Upper lobe of left lung (tissue), 4 donors: Measurements from ENCODE around the gene PDE4D.

Experiments
- CTCF ChIP-seq, 6 experiments: fragments of 450-650 bp in 4 of 6; fragments of 200-600 bp in 2 of 6; sonication (generic) in 2 of 6; IDR thresholded peaks; one replicate each; pipeline ENCODE4 v1.5.1; 2016 to 2019; ENCODE audit warnings: antibody characterized with exemption in 6 of 6
- EP300 ChIP-seq, 4 donors: sonication (generic); formaldehyde crosslinking; IDR thresholded peaks; one replicate each; pipeline ENCODE4 v1.5.1; 2017; ENCODE audit warnings: antibody characterized with exemption in 4 of 4, control low read depth in 2 of 4
- POLR2A ChIP-seq, 4 donors: fragments of 450-650 bp; IDR thresholded peaks; one replicate each; pipeline ENCODE4 v1.5.1; 2016 to 2017; ENCODE audit warnings: antibody characterized with exemption in 4 of 4, mild to moderate bottlenecking in 2 of 4

- TF ChIP-seq EP300 (IDR thresholded peaks at IDR 0.05) (no peak), POLR2A (IDR thresholded peaks at IDR 0.05) (no peak), CTCF (IDR thresholded peaks at IDR 0.05) (no peak)
Observed at GRCh38 chr5:59540366-59540765, 353.2 kb downstream of the PDE4D start.
